ENCODE data around the gene PRKAR2B.
"Not testable (repeated sequence)": the region's sequence is repeated elsewhere in the genome, so short reads cannot be mapped to it uniquely, and the experiment has no call there.

Gene PRKAR2B

GRCh38 chr7:107048783-107049418 lies 4.4 kb downstream of the PRKAR2B start:
- DNase-seq (ENCODE audit: low read depth in 2 of 2): no peak

GRCh38 chr7:107049480-107049879 lies 5.0 kb downstream of the PRKAR2B start:
- DNase-seq (ENCODE audit: low read depth in 2 of 2): no peak

GRCh38 chr7:107049971-107050532 lies 5.5 kb downstream of the PRKAR2B start:
- DNase-seq (ENCODE audit: low read depth in 2 of 2): no peak

GRCh38 chr7:107051376-107051775 lies 6.9 kb downstream of the PRKAR2B start:
- DNase-seq (ENCODE audit: low read depth in 2 of 2): no peak

- not testable (repeated sequence) for DNase-seq (ENCODE audit: low read depth in 2 of 2)
Measured at GRCh38 chr7:107054965-107055364, 10.5 kb downstream of the PRKAR2B start.

GRCh38 chr7:107056058-107056457 lies 11.6 kb downstream of the PRKAR2B start:
- DNase-seq (ENCODE audit: low read depth in 2 of 2): not testable (repeated sequence)

DNA sequence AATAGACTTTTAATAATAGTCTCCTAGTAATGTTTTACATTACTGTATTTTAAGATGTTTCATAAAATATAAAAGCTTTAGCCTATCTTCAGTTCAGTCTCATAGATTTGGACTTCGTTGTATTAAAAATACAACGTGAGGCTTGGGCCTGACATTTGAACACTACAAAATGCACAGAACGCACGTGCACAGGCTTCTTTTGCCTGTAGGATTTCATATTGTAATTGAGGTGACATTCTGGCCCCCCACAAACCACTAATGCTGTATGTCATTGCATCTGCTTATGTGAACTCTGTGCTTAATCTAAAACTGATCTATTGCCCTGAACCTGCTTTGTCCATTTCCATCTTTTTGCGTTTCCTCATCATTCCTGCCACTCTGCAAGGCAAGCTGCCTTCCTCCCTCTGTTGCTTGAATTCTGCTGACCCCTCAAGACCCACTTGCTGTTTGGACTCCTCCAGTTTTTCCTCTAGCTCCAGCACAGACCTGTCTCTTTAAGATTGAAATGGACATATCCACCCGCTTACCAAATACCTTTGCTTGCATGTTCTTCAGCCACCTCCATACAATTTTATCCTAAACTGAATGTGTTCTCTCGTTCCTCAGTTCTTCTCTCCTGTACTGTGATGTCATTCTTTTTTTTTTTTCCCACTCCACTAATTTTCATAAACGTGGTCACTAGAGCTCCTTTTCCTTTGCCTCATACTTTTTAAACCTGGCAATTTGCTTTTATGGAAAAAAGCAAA lies 12.4 kb downstream of the PRKAR2B start:
- no peak for DNase-seq (ENCODE audit: low read depth in 2 of 2)

DNA sequence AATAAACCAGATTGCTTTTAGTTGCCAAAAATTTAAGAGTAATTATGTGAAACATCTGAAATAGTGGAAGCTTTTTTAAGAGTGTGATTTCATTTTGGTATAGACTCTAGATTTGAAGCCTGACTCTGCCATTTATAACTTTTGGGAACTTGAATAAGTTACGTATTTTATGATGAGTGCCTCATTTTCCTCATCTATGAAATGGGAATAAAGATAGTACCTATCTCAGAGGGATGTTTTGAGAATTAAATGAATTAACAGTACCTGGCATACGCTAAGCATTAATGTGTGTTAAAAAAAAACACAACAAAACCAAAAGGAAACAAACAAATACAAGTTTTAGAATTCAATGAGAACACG lies 12.9 kb downstream of the PRKAR2B start:
- no peak for DNase-seq (ENCODE audit: low read depth in 2 of 2)

- DNase-seq (ENCODE audit: low read depth in 2 of 2): no peak
Measured at GRCh38 chr7:107059468-107059867, 15.0 kb downstream of the PRKAR2B start.

DNA sequence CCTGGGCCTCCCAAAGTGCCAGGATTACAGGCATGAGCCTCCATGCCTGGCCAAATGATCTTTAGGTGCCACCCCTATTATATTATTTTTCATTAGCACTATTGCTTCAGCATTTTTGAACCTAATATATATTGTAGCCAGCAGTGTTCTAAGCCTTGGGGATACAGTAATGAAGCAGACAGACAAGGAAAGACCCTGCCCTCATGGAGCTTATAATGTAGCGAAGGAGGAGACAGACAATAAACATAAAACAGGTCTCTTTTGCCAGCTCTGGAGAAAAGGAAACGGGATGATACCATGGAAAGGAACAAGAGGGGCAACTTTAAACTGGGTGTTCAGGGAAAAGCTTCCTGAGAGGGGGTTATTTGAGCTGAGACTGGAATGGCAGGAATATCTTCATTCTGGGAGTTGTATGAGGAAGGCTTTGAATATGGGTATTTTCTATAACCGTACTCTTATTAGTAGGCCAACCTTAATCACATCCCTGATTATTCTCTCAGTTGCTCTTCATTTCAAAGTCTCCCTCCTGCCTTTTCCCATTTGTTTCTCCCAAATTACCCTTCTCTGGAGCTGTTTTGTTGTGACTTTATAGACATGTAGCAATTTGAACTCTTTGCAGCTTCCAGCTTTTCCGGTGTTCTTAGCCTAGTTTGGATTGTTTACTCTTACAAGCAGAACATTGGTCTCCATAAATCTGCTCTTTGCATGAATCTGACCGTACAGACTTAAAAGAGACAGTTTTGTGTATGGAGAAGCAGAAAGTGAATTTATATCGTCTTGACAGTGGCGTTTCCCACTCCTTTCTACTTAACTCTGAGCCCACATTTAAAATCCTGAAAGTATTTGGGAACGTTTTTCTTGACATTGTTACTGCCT lies 19.0 kb downstream of the PRKAR2B start:
- no peak for DNase-seq (ENCODE audit: low read depth in 2 of 2)

DNA sequence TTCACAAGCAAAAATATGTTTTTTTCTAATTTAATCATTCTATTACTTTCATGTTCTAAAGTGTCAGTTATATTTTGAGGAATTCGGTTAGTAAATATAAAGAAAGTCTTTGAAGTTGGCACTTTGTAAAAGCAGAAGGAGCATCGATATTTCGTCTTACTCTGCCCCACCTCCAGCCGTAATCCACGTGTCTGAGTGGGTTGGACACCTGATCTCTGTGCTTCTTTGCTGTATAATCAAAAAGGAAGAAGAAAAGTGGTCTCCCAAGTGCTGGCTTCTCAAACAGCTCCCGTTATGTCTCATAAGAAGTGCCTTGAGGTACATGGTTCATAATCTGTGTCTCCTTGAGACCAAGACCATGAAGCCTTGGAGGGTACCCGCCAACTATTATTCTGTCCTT lies 19.8 kb downstream of the PRKAR2B start:
- no peak for DNase-seq (ENCODE audit: low read depth in 2 of 2)

DNA sequence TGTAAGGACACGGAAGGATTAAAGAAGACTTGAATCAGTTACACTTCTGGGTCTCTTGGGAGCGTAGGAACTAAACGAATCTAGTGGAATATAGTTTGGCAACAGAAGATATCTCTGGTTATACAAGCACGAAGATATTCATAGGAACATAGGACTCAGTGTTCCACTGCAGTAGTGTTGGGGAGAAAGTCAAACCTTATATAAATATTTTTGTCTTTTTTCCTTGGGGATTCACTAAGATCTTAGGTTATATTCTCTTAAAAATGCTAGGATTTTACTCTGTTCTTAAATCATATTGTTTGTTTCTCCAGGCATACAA lies 21.4 kb downstream of the PRKAR2B start:
- DNase-seq (ENCODE audit: low read depth in 2 of 2): no peak

- no peak for DNase-seq (ENCODE audit: low read depth in 2 of 2)
Measured at GRCh38 chr7:107068156-107068555, 23.7 kb downstream of the PRKAR2B start.

DNA sequence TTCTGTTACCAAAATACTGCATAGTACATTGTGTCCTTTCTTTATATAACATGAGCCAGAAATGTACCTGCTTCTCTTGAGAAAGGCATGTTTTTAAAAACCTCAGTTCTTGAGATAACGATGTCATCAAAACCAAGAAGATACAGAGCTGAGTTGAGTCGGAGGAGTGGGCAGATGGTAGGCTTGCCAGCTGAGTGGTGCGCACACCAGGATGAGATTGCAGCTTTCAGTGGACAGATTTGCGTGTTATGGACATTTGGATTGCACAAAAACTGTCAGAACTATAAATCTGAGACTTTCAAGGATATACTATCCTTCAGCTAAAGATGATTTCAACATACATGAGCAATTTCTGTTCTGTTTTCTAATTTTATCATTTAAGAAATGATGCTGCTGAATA lies 25.0 kb downstream of the PRKAR2B start:
- no peak for DNase-seq (ENCODE audit: low read depth in 2 of 2)

DNA sequence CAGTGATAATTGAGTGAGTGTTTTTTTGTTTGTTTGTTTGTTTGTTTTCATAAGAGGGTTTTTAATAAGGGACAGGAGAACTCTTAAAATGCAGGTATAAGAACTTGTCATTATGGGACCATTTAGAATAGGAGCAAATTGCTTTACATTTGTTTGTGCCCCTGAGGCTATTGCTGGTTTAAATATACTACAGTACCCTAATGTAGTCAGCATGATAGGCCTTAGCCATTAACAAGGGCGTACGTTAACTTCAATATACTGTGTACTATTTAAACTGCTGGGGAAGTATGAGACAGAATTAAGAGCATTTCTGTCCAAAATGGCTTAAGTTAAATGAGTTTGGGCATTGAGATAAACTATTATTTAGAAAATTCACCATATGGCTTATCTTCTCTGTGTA lies 26.2 kb downstream of the PRKAR2B start:
- DNase-seq (ENCODE audit: low read depth in 2 of 2): no peak

DNA sequence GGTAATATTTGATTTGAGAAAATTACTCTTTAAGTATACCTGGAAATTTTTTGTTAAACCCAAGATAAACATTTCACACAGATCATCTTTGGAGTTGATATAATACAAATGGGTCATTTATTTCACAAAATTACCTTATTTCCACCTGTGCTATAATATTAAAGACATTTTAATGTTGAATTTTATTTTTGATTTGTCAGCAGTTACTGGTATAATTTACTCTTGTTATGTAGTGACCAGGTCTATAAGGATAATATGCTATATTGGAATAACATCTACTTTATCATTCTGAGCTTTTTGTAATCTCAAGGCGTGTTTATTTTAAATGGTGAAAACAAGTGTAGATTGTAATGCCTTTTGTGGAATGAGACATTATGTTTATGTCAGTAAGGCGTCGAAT lies 26.6 kb downstream of the PRKAR2B start:
- DNase-seq (ENCODE audit: low read depth in 2 of 2): no peak

DNA sequence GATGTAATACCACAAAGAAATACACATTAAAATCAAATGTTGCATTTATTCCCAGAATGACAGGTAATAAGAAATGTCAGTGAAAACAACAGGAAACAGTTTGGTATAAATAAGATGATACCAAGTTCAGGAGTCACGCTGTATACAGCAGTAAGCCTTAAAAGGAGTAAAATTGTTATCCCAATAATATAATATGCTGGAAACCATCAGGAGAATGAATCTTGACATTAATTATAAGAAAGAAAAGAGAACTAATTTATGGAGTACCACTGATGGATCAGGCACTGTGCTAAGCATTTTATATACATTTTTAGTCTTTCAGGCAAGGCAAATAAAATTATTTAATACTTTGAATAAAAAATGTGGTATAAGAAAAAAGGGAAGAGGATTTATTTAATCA lies 27.6 kb downstream of the PRKAR2B start:
- no peak for DNase-seq (ENCODE audit: low read depth in 2 of 2)

- no peak for DNase-seq (ENCODE audit: low read depth in 2 of 2)
Measured at GRCh38 chr7:107075863-107076574, 31.5 kb downstream of the PRKAR2B start.

GRCh38 chr7:107076781-107077698 lies 32.5 kb downstream of the PRKAR2B start:
- DNase-seq (ENCODE audit: low read depth in 2 of 2): no peak

DNA sequence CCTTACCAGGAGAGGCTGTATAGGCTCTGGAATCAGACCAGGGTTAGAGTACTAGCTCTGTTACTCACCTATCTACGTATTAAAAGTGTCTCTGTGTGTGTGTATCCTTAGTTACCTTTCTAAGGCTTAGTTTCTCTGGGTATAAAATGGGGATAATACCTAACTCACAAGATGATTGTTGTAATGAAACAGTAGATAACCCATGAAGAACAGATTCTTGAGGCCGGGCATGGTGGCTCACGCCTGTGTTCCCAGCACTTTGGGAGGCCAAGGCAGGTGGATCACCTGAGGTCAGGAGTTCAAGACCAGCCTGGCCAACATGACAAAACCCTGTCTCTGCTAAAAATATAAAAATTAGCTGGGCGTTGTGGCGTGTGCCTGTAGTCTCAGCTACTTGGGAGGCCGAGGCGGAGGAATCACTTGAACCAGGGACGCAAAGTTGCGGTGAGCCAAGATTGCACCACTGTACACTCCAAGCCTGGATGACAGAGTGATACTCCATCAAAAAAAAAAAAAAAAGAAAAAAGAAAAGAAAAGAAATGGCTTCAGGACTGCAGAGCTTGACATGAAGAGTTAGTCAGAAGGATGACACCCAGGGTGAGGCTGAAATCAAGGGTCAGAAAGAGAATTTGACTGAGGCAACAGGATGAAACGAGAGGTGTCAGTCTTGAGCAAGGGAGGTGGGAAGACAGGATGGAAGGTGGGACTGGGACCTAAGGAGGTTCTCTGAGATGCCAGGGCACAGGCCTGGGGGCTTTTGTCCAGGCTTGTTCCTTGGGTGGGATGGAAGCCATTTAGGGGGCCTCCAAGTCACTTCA lies 33.4 kb downstream of the PRKAR2B start:
- DNase-seq (ENCODE audit: low read depth in 2 of 2): no peak

Measured in stimulated activated CD8-positive, alpha-beta memory T cell treated with anti-CD3 and anti-CD28 coated beads, Interleukin-7, amount 100 ng/mL, for 4 hours (primary cell).